Activated gamma-delta T cell treated with anti-CD3 and anti-CD28 coated beads, Interleukin-2, amount 50 U/mL, for 16 hours (primary cell): ENCODE data around the gene MCOLN1.

Source experiments
- DNase-seq: peaks from one replicate; pipeline ENCODE4 v3.0.0-alpha.2; 2020; ENCODE audit warnings: low read depth

The MCOLN1 gene

GRCh38 chr19:7502552-7502951, 19.9 kb upstream of the MCOLN1 start:
- DNase-seq: no peak

DNA sequence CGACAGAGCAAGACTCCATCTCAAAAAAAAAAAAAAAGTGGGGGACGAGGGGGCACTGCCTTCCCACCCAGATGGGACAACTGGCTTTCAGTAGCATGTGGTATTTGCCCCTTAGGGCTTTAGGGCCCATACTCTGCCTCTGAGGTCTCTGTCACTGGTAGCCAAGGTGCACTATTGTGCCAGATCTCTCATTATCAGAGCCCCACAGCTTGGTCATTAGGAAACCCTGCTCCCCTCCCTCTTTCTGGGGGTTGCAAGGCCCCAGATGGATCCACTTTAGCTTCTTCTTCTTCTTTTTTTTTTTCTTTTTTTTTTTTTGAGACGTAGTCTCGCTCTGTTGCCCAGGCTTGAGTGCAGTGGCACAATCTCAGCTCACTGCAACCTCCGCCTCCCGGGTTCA, 17.7 kb upstream of the MCOLN1 start:
- DNase-seq: no peak

DNA sequence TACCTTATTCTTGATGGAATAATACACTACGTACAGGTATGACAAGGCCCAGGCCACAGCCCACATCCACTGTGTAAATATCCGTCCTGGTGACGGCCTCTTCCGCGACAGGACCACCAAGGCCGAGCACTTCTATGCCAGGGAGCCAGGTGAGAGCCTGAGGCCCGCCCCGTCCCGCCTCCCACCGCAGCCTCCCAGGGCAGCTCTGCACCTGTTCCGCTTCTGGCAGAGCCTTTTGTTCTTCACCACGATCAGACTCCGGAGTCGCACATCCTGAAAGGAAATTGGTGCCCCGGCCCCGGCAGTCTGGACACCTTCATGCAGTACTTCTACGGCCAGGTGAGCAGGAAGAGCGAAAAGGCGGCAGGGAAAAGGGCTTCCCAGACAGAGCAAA, 17.1 kb upstream of the MCOLN1 start:
- DNase-seq: no peak

DNA sequence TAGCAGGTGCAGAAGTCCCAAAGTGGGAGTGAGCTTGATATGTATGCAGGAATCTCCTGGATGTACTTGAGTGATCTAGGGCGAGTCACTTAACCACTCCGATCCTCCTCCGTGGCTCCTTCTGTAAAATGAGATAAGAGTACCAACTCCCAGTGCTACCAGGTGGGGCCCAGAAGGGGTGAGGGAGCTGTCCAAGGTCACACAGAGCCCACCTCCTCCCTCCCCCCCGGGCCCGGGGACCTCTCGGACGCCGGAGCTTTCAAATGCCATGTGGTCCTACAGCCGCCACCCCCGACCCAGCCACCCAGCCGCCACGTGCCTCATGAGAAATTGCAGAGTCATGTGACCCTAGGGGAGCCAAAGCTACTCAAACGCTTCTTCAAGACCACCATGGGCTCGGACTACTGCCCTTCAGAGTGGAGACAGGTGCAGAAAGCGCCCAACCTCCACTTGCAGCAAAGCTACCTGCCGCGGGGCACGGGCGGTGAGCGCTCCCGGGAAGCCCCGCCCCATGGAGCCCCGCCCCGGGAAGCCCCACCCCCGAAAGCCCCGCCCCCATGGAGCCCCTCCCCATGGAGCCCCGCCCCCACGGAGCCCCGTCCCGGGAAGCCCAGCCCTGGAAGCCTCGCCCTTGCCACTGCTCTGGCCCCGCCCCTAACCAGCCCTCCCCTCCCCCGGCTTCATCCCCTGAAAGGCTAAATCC, 16.6 kb upstream of the MCOLN1 start:
- no peak for DNase-seq

DNA sequence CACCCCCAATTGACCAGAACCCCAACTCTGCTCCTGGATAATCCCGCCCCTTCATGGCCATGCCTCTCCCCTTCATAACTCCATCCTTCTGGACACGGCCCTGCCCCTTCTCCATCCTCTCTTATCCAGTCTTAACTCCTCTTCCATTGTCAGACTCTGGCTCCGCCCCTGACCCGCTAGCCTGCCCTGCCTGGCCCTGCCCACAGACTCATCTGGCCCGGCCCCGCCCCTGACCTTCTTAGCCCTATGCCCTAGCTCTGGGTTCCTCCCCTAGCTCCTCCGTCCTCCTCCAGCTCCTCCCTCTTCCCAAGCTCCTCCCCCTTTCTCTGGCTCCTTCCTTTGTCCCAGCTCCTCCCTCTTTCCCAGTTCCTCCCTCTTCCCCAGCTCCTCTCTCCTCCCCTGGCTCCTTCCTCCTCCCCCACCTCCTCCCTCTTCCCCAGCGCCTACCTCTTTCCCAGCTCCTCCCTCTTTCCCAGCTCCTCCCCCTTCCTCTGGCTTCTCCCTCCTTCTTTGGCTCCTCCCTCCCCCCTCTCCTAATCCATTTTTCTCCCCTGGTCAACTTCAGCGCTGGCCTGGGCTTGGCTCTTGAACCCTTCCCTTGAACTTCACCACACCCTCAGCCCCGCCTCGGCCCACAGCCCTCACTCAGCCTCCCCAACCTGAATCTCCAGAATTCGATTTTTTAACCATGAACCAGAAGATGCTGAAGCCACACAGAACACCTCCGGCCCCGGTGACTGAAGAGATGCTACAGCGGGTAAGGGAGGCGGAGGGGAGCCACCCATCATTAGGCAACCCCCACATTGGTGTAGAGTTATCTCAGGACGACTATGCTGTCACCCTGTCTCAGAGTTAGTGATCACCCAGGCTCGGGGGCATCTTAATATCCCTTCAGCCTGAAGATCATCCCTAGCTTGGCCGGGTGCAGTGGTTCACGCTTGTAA, 15.8 kb upstream of the MCOLN1 start:
- DNase-seq: no peak

- no peak for DNase-seq
Observed at GRCh38 chr19:7507884-7508283, 14.5 kb upstream of the MCOLN1 start.

DNA sequence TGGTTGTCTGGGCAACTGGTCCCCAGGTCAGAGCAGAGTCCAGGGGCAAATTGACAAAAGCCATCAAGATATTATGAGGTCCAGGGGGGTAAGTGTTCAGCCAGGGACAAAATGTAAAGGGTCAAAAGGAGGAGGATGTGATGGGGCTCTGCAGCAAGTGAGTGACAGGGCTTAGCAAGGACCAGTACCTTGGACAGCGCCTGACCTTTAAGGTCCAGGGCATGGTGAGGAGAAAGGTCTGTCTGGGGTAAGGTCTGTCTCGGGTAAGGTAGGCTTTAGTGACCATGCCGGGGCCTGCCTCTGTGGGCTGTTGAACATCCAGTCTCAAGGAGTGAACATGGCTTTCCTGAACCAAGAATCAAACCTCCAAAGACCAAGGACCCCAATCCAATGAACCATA, 12.8 kb upstream of the MCOLN1 start:
- no peak for DNase-seq

- DNase-seq: no peak
Observed at GRCh38 chr19:7512400-7512851, 10.0 kb upstream of the MCOLN1 start.

DNA sequence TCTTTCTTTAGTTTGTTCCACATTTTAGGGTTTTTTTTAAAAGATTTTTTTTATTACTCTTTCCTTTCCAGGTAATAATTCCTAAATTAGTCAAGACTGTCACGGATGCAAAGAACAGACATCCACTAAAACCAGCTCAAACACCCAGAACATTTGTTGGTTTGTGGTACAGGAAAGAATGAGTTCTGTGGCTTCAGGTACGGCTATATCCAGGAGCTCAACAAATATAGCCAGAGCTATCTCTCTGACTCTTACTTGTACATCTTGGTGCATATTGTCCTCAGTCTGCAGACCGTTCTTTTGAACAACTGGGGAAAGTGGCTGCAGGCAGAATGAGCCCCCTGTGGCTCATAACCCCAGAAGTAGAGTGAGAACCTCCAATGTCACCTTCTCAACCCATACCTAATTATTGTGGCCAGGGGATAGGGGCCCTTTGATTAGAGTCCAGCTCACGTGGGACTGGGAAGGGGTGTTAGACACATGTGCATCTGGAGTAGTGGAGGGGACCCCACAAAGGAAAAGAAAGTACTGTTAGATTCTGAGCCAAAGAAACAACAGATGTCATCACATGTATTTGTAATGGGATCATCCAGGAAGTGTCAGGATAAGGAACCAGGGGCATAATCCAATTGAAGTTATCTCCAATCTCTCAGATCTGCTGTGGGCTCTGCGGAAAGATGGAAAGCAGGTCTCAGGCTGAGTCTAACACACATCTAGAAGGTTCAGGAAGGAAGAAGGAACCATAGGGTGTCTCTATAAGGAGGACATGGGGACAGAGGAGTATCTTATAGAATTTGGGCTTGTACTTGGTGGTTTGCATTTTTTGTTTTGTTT, 8.4 kb upstream of the MCOLN1 start:
- DNase-seq: no peak

DNA sequence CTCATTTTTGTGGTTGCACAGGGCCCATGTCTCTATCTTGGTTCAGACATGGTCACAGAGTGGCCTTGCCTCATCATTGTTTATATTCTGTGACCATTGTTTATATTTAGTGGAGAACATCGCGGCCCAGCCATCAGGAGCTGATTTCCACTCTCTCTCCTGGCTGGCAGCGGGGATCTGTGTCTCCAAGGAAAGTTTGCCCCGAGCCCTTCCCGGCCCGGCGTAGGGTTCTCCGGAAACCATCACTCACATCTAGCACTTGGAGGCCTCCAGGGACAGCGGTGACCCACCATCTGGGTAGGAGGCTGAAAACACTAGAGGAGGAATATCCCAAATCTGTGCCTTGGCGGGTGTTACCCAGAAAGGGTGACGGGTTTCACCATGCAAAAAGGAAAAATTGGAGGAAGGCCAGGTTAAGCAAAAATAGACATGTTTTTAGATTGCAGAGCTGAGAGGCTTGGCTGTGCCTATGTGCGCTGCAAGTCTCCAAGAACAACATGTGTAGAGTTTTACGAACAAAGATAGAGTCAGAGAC, 7.2 kb upstream of the MCOLN1 start:
- DNase-seq: no peak

DNA sequence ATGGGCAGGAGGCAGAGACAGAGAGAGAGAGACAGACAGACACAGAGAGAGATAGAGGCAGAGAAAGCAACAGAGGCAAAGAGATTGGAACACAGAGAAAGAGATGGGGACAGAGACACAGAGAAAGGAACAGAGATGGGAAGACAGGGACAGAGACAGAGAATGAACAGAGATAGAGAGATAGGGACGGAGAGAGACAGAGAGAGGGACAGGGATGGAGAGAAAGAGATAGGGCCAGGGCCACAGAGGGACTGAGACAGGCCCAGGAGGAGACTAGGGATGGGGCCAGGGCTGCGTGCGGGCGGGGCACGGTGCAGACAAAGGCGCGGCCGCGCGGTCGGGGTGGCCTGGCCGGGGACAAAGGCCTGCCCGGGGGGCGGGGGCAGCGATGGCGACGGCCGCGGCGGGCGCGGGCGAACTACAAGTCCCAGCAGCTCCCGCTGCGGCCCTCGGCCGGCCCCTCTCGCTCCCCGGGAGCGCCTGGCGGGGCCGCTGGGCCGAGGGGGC, 6.7 kb upstream of the MCOLN1 start, which contains the start of gene ZNF358:
TSS of gene ZNF358 (plus strand) at position 459 of the 507 bp plus-strand sequence. CDS start 3,140 bp downstream, outside the sequence.
- DNase-seq: no peak

GRCh38 chr19:7516333-7516732, 6.1 kb upstream of the MCOLN1 start:
- no peak for DNase-seq

DNA sequence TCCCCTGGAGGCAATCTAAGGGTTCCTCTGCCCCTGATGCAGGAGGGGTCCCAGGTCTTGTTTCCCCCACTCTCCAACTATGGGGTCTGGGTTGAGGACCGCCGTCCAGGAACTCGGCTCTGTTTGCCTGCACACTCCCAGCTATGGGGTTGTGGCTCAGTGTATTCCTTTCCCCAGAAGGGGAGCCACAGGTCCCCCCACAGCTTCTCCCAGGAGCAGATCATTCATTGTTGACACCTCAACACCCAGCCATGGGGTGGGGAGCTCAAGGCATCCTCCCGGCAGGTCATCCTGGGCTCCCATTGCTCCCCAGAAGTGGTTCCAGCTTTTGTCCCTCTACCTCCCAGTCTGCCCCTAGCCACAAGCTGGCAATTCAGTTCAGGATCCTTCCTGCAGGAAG, 5.5 kb upstream of the MCOLN1 start:
- no peak for DNase-seq

- DNase-seq: no peak
Observed at GRCh38 chr19:7519361-7520130, 2.9 kb upstream of the MCOLN1 start.

GRCh38 chr19:7520131-7521051, 2.0 kb upstream of the MCOLN1 start:
- no peak for DNase-seq

- DNase-seq: no peak
Observed at GRCh38 chr19:7521551-7522071, 813 bp upstream of the MCOLN1 start.

GRCh38 chr19:7522923-7523667, 671 bp downstream of the MCOLN1 start:
- no peak for DNase-seq

- no peak for DNase-seq
Observed at GRCh38 chr19:7524523-7524922, 2.1 kb downstream of the MCOLN1 start.
